ENCODE data around the gene GPR158.

Gene GPR158

DNA sequence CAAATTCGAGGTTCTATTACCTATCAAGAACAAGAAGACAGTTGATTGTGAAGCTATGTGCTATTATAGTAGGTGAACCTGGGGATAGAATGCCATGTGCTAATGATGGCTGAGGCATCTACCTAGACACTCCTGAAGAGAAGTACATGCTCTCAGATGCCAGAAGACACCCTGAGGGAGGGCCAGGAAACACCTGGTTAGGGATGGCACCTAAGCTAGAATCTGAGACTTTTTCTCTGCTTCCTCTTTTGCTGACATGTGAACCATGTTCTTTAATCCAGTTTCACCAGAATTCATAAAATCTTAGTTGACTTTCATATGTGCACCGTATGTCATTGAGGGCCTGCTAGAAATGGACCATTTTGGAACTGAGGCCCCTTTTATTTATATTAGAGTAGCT lies 242.8 kb downstream of the GPR158 start:
- no peak for DNase-seq

DNA sequence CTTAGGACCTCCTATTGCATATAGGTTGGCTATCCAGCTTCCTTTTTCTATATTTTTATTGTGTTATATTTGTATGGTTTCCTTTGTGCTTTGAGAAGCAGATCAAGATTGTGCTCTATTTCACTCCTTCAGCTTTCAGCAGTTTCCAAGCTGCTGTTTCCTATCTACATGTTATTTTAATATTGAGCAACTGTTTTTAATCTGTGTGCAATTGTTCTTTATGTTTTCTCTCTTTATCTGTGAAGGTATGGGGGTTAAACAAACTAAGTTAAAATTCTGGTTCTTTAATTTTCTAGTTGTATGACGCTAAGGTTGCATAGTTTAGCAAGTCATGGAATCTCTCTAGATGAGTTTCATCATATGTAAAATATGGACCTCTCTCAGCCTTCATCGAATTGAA lies 251.0 kb downstream of the GPR158 start:
- DNase-seq, result no peak

DNA sequence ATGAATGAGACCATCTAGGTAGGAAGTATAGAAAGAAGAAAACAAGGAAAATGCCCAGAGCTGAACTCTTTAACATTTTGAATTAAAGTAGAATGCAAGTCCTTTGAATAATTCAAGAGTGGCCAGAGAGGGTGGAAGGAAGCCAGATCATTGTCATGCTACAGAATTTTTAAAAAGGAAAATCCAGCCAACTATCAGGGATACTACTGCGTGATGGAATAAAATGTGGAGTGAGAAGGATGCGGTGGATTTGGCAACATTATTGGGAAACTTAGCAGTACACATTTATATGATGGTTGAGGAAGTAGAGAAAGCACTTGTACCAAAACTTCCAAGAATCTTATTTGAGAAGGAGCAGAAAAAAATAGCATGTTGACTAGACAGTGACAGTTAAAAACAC lies 261.6 kb downstream of the GPR158 start:
- DNase-seq, result no peak

DNA sequence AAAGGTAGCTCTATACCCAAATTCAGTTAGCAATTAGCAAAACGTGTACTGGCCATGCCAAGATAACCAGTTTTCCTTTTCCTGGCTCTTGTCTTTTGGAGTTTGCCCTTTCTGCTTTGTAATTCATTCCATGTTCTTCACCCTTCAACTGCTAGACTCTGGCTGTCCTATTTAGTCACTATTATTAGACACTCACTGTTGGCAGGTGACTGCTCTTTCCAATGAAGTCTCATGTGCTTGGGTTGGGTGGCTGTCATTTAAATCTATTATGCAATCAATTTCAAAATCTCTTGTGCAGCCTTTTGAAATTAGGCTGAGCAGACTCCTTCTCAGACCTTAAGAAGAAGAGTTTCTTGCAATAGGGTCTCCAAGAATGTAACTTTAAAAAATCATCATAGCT lies 266.5 kb downstream of the GPR158 start:
- no peak for DNase-seq

DNA sequence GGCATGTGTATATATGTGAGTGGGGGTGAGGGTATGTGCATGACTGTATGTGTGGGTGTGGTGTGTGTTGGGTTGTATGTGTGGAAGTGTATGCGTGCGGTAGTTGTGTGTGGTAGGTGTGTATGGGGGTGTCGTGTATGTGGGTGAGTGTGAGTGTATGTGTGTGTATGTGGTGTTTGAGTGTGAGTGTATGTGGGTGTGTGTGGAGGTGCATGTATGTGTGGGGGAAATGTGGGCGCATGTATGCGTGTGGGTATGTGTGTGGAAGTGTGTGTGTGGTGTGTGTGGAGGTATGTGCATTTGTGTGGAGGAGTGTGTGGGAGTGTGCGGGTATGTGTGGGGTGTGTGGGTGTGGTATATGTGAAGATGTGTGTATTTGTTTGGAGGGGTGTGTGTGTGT lies 269.5 kb downstream of the GPR158 start:
- DNase-seq, result no peak

DNA sequence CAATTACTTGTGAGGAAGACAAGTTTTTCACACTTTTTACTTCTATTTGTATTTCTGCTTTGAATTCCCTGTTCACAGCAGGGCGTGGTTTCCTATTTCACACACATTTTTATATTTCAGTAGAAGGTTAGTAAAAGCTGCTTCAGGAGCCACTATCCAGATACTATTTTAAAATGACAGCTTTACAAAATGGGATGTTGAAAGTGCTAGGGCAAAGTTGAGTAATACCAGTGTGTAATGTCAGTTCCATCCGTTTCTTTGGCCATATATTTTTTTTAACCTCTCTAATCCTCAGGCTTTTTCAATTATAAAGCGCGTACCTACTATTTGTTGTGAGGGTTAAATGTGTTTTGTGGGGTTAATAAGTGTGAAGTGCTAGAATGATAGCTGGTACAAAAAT lies 276.6 kb downstream of the GPR158 start:
- DNase-seq, result no peak

DNA sequence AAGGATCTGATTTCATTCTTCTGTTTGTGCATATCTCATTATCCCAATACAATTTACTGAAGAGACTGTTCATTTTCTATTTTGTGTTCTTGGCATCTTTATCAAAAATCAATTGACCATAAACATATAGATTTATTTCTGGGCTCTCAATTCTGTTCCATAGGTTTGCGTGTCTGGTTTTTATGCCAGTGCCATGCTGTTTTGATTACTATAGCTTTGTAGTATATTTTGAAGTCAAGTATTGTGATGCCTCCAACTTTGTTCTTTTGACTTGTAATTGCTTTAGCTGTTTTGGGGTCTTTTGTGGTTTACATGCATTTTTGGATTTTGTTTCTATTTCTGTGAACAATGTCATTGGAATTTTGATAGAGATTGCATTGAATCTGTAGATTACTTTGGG lies 278.8 kb downstream of the GPR158 start:
- no peak for DNase-seq

DNA sequence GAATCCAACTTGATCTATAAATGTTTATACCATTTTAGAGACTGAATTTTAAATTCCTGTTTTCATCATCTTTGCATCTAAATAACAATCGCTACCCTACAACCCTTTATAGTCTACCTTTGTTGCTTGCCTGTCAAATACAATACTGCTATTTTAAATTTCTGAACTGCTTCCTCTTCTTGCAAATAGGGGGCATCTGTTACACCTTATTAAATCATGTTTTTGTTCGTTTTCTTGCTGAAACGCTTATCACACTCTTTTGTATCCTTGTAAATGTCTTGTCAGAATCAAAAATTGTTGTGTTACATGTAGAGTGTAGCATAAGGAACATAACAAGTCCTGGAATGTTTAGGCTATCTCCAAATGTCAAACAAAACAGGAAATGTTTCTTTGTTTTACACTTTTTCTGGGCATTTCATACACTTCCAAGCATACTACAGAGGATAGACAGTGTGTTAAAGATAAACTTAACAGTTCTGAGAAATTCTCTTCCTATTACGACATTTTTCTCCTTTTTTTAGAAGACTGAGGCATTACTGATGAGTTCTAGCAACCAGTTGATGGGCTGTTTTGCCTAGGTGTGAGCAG lies 281.3 kb downstream of the GPR158 start:
- DNase-seq, result no peak

- no peak for DNase-seq
These were observed 282.8 kb downstream of the GPR158 start for GRCh38 chr10:25457552-25457951.

DNA sequence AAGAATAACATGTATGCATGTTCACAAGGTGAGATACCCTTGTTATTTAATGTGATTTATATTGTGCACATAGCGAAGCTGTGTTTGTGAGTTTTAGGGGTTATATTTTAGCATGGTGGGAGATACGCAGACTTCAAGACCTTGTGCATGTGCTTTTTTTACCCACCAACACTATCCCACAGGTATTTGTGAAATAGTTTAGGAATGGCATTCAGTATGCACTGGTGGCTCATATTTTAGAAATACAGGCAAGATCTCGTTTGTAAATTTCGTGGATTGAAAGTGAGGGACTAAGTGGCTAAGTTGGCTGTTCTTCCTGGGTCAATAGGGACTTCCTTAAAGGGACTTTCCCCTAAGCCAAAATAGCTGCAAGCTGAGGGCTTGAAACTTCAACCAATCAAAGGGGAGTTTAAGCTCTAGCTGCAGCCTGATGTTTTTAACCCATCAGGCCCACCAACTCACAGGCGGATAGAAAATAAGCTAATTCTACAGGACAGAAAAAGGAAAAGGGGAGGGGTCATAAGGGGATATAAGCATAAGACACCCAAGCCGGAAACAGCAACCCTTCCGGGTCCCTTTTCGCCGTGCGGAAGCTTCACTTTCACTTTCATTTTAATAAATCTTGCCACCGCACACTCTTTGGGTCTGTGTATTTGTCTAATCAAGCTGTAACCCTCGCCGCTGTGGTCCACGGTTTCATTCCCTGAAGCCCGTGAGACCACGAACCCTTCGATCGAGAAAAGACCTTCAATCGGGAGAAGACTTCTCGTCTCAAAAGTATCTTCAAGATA lies 291.0 kb downstream of the GPR158 start:
- DNase-seq, result no peak

DNA sequence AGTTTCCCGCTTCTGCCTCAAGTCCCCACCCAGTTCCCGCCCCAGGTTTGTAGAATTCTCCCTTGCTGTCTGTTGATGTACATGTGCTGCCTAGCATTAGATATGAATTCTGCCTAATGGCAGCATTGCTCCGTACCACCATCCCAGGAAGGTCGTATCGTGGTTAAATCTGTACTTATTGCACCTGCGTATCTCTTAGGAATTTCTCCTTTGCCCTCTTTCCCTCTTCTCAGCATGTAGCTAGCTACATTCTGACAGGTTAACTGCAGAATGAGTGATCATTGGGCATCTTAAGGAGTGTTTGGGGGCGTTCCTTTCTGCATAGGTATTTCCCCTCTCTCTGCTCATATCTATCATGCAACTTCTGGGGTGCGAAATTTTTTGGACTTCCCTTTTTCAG lies 293.1 kb downstream of the GPR158 start:
- DNase-seq, result no peak

DNA sequence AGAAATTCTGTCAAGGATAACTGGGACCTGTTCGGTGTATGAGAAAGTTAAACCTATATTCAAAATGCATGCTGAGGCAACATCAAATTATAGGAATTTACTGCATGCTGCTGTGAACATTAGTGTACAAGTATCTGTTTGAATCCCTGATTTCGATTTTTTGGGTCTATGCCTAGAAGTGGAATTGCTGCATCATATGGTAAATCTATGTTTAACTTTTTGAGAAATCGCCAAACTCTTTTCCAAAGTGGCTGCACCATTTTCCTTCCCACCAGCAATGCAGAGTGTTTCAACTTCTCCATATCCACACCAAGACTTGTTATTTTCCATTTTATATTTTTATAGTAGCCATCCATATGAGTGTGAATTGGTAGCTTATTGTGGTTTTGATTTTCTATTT lies 306.7 kb downstream of the GPR158 start:
- DNase-seq, result no peak

- DNase-seq, result no peak
These were observed 309.2 kb downstream of the GPR158 start for GRCh38 chr10:25483999-25484398.

- DNase-seq, result no peak
These were observed 312.5 kb downstream of the GPR158 start for GRCh38 chr10:25487266-25487665.

DNA sequence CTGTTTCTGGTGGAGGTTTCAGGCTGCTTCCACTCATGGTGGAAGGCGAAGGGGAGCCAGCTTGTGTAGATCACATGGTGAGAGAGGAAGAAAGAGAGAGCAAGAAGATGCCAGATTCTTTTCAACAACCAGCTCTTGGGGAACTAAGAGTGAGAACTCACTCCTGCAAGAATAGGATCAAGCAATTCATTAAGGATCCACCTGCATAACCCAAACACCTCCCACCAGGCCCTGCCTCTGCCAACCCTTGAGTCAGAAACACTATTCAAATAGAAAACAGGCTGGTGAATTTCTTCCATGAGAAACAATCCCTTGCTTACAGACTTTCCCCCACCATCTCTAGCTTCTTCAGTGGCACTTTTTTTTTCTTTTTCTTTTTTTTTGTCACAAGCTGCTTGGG lies 317.2 kb downstream of the GPR158 start:
- DNase-seq, result no peak

GRCh38 chr10:25492680-25493079 lies 317.9 kb downstream of the GPR158 start:
- no peak for DNase-seq

DNA sequence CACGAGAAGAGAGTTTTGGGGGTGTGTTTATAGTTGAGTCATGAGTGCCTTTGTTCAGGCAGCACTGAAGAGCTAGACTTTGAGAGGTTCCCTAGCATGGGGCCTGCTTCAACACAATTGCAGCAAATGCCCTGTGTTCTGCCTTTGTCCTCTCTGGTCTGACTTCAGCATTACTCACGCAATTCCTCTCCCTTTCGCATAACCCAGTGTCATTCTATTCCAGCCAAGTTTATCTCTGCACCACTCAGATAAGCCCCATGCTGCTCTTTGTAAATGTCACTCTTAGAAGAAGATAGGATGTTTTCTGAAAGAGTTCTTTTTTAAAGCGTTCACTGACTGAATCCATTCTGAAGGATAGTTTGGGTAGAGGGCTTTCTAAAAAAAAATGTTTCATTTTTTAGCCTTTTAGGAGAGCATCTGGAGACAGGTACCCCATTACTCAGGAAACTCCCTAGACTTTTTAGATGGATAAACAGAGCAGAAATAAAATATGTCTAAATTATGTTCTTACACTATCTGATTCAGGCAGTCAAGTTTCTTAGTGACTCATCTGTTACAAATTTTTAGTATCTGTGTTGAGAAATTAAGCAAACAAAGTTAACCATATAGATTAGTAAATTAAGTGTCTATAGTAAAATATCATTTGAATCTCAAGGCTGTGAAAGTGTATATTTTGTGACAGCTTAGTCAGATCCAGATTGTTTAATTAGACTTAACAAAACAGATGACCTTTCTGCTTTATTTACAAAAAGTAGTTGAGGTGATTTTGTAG lies 318.5 kb downstream of the GPR158 start:
- DNase-seq, result no peak

DNA sequence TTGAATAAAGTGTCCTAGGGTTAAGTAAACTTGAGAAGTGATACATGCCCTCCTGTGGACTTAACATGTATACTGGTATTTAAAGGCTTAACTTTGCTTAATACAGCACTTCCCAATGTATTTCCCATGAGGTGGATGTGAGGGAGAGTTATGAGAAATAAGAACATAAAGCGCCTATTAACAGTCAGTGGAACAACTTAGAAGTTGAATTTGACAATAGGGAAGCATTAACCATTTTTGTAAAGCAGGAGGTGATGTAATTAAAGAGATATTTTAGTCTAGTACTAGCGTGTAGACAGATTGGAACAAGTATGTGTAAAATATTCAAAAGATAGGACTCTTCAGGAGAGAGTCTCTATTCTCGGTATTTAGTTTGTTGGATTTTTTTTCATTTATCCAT lies 322.4 kb downstream of the GPR158 start:
- DNase-seq, result no peak

DNA sequence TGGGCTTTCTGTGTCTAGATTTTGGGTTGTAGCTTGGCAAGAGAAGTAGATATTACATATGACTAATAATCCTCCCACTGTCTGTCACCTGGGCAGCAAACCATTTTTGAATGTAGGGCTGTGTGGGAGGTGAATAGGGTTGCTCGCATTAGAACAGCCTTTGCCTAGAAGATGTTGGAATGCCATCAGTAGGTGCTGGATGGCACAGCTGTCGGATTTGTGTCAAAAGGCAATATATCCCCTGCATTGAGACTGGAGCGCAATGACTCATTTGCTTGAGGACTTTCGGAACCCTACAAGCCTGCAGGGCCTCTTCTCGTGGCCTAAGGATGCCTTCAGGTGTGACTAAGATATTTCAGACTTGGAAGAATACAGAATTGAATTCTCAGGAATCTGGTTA lies 323.8 kb downstream of the GPR158 start:
- no peak for DNase-seq

DNA sequence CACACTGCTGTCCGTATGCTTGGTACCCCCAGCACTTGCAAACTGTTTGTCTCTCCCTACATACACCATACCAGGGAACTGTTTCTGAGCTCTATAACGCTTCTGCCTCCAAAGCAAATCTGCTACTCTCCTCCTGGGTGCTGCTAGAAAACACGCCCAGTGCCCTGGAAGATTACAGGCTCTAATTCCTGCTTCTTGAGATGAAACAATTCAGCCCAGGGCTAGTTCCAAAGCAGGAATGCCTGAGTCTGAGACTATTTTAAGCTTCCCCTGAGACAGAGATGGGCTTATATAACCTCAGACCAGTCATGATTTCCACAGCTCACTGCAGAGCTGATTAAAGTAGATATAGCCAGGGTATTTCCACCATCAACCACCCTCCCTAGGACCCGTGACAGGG lies 327.1 kb downstream of the GPR158 start:
- no peak for DNase-seq

GRCh38 chr10:25502453-25502852 lies 327.7 kb downstream of the GPR158 start:
- DNase-seq, result no peak

DNA sequence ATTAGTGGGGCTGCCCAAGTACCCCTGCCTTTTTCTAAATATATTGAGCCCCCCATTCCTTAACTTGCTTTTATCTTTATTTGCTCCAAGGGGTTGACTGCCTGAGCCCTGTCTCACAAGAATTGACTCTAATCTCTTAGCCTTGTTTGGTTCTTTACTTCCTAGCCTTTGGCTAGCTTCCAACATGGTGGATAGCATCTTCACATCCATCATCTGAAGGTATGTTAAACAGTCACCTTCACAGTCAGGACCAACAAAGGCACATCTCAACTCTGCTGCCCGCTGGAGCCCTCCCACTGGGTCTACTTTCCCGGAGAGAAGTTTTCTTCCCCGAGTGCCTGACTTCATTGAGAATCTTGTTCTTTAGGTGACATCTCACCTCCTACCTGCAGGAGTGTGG lies 329.5 kb downstream of the GPR158 start:
- DNase-seq, result no peak

GRCh38 chr10:25504838-25505237 lies 330.0 kb downstream of the GPR158 start:
- no peak for DNase-seq

- DNase-seq, result no peak
These were observed 330.7 kb downstream of the GPR158 start for GRCh38 chr10:25505466-25505865.

Measured in activated CD4-positive, CD25-positive, alpha-beta regulatory T cell treated with anti-CD3 and anti-CD28 coated beads, Interleukin-2, amount 50 U/mL, for 72 hours (primary cell).